Measurements from ENCODE around the gene BSND.
"Not testable (repeated sequence)": the region's sequence is repeated elsewhere in the genome, so short reads cannot be mapped to it uniquely, and the experiment has no call there.

The BSND gene

GRCh38 chr1:54998677-54999076, at the start of gene BSND:
Gene BSND, plus strand, starts transcription at chr1:54998933. Its CDS starts 254 bp downstream, at chr1:54999187.
- no peak for DNase-seq (ENCODE audit: low spot score)

DNA sequence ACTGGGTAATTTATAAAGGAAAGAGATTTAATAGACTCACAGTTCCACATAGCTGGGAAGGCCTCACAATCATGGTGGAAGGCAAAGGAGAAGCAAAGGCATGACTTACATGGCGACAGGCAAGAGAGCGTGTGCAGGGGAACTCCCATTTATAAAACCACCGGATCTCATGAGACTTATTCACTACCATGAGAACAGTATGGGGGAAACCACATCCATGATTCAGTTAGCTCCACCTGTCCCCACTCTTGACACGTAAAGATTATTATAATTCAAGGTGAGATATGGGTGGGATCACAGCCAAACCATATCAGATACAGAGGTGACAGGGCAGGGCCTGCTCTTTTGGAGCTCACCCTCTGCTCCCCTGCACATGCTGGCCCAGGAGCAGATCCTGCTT, 49.7 kb upstream of the BSND start:
- DNase-seq (ENCODE audit: low spot score), result no peak

DNA sequence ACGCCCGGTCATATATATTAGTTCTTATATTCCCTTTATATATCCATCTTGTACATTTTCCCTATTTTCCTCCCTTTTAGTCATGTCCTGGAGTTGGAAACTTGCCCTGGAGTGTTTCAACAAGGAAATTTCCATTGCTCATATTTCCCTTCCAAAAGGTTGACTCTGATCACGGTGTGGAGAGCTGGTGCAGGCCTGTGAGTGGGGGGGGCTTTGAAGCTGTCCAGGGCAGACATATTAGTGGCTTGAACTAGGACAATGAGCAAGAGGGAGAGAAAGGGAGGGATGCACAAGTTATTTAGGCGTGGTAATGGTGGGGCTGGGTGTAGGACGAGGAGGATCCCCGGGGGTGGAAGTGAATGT, 48.7 kb upstream of the BSND start:
- no peak for DNase-seq (ENCODE audit: low spot score)

GRCh38 chr1:54950369-54951163, 48.2 kb upstream of the BSND start:
- peak; percentile 85 for DNase-seq (ENCODE audit: low spot score)

- no peak for DNase-seq (ENCODE audit: low spot score)
Observed at GRCh38 chr1:54951810-54952226, 46.9 kb upstream of the BSND start.

- DNase-seq (ENCODE audit: low spot score), result peak; percentile 42
Observed at GRCh38 chr1:54952950-54953718, 45.6 kb upstream of the BSND start.

DNA sequence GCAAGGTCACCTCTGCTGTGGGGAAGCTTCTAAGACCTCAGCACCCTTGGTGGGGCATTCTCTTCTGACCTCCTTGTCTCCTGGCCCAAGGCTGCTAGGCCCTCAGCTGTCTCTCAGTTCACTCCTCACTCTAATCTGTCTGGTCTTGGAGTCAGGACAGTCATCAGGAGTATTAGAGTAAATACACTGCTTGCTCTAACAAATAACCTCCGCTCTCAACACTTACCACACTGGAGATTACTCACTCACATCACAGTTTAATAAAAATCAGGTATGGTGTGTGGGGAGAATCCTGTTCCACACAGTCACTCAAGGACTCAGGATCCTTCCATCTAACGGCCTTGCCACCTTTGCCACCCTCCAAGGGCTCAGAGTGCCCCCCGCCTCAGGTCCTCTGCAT, 44.9 kb upstream of the BSND start:
- DNase-seq (ENCODE audit: low spot score), result no peak

- no peak for DNase-seq (ENCODE audit: low spot score)
Observed at GRCh38 chr1:54955359-54955758, 43.4 kb upstream of the BSND start.

DNA sequence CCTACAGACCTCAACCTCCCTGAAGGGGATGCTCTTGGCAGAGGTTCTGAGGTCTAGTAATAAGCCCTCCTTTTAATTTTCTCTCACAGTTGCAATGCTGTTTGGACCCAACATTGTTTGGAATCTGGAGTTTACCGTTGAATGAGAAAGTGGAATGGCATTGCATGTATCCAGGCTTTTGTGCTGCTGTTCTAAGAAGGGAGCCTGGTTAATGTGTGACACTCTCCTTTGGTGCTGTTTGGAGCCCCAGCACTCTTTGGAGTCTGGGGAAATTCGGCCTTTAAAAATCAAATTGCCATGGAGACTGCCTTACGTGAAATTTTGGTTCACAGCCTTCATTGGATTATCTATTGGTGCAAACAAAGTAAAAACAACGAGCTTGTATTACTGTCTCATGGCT, 42.0 kb upstream of the BSND start:
- no peak for DNase-seq (ENCODE audit: low spot score)

DNA sequence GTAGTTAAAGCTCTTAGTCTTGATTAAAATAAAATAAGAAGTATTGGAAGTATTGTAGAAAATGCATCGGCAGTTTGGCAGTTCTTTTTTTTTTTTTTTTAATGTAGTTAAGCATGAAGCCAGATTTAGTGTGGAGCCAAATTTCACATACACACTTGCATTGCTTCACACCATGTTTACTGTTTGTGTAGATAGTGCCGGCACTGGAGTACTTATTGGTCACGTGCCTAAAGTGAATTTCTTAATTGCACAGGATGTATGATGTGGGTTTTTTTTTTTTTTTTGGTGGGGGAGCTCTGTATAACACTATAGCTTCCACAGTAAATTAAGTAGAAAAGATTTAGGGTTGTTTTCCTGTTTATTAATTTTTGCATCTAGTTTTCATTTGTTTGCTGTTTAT, 39.5 kb upstream of the BSND start:
- no peak for DNase-seq (ENCODE audit: low spot score)

GRCh38 chr1:54962612-54963395, 35.9 kb upstream of the BSND start:
- no peak for DNase-seq (ENCODE audit: low spot score)

DNA sequence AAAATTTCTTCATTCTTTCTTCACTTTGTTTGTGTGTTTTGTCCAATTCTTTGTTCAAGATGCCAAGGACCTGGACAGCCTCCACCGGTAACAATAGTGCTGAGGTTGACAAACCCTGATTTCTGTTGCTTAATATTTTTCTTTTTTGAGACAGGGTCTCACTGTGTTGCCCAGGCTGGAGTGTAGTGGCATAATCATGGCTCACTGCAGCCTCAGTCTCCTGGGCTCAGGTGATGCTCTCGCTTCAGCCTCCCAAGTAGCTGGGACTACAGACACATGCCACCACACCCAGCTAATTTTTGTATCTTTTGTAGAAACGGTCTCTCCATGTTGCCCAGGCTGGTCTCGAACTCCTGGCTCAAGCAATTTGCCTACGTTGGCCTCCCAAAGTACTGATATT, 34.9 kb upstream of the BSND start:
- DNase-seq (ENCODE audit: low spot score), result not testable (repeated sequence)

- no peak for DNase-seq (ENCODE audit: low spot score)
Observed at GRCh38 chr1:54965624-54966340, 33.0 kb upstream of the BSND start.

GRCh38 chr1:54967372-54967771, 31.4 kb upstream of the BSND start:
- DNase-seq (ENCODE audit: low spot score), result no peak

- DNase-seq (ENCODE audit: low spot score), result no peak
Observed at GRCh38 chr1:54968551-54968950, 30.2 kb upstream of the BSND start.

DNA sequence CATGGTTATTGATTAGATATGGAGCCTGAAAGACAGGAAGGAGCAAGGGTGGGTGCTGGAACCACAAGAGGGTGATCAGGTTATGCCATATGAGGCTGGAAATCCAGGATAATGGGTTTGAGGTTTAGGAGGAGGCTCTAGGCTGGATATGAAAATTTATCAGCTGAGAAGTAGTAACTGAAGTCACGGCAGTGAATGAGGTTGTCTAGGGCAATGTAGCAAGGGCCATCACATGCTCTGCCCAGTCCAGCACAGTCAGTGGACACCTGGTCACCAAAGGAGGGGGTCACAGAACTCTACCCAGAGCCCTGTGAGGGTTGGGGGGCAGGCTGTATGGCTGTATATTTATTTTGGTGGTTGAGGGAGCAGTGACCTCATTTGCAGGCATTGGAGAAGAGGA, 28.9 kb upstream of the BSND start:
- no peak for DNase-seq (ENCODE audit: low spot score)

DNA sequence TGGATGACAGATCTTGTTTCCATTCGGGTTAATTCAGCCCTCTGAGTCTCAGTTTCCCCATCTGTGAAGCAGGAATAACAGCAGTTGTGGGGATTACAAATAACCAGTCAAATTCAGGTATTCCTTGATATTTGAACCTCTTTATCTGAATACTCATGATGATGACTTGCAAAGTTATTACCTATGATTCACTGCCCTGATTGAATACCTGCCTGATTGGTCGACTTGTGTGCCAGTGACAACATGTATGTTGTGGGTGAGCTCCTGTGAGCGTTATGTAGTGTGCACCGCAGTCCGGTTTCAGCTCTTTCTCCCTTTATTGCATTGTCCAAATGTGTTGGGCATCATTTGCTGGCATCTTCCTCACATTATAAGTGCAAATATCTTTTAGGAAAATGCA, 27.8 kb upstream of the BSND start:
- DNase-seq (ENCODE audit: low spot score), result no peak

GRCh38 chr1:54971317-54971791, 27.4 kb upstream of the BSND start:
- DNase-seq (ENCODE audit: low spot score), result no peak

DNA sequence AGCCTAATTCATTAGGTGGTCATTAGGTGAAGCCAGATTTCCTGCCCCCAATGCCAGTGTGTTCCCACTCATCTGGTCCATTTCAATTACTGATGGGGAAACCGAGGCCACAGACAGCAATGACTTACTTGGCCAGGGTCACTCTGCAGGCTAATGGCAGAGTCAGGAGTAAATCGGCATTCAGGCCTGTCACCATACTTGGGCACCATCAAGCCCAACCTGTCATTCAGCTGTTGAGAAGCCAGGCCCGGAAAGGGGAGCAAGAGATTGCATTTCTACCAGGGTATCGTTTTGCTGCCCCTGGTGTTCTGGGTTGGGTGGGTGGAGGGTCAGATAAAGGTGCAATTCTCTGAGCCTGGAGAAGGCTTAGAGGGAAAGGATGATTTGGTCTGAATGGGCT, 26.3 kb upstream of the BSND start:
- no peak for DNase-seq (ENCODE audit: low spot score)

DNA sequence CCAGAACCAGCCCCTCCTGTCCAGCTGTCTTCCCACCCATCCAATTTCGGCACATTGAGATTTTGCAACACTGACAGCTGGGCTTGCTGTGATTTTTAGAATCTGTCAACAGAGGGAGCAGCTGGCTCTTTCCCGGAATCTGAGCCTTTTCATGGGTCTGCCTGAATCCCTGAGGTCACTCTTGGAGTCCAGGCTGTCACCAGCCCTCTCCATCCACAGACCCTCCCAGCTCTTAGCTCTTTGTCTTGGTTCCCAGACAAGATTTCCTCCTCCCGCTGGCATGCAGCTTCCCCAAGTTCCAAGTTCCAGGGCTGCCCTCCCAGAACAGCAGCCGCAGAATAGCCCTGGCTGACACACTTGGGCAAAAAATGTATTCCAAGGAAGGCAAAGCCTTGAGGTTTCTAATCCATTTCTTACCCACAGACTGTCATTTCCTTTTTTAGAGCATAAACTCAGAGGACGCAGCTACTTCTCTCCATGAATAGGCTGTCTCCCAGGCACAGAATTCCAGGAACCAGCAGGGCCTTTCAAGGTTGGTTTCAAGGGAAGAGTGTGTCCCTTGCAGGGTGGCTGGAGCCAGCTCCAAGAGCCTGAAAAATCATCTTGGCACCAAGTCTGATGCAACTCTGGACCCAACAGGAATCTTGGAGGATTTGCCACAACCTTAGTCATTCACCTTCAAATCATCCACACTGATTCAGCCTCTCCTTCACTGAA, 25.4 kb upstream of the BSND start:
- DNase-seq (ENCODE audit: low spot score), result no peak

DNA sequence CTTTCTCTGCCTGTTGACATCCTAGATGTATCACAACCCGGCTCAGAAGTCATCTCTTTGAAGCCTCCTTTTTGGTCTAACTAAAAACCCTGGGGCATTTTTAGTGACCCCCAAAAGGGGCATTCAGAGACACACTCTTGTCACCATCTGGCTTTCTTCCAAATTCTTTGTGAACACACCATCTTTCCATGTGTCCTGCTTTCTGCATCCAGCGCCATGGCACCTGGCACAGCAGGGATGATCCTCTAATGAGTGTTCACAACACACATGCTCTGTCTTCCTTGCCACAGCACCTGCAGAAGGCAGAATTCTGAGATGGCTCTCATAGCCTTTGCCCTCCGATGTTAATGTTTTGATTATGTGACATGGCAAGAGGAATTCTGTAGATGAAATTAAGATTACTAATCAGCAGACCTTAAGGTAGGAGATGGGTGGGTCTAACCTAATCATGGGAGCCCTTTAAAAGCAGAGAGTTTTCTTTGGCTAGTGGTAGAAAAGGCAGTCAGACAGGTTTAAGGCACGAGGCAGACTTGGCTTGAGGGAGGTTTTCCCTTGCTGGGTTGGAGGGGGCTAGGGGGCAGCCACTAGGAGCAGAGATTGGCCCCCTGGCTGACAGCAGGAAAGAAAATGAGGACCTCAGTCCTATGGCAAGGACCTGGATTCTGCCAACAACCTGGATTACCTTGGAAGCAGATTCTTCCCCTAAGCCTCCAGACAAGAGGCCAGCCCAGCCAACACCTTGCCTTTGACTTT, 23.2 kb upstream of the BSND start:
- no peak for DNase-seq (ENCODE audit: low spot score)
